ENCODE measurements around the gene INPP5A.

GRCh38 chr10:132689721-132690360 is 152.3 kb downstream of the INPP5A start:
- TF ChIP-seq EZH2 (IDR thresholded peaks at IDR 0.05; ENCODE audit: borderline replicate concordance, insufficient read depth, low read depth, low read length, poor library complexity, severe bottlenecking) = no peak
- TF ChIP-seq, protein P1, sequence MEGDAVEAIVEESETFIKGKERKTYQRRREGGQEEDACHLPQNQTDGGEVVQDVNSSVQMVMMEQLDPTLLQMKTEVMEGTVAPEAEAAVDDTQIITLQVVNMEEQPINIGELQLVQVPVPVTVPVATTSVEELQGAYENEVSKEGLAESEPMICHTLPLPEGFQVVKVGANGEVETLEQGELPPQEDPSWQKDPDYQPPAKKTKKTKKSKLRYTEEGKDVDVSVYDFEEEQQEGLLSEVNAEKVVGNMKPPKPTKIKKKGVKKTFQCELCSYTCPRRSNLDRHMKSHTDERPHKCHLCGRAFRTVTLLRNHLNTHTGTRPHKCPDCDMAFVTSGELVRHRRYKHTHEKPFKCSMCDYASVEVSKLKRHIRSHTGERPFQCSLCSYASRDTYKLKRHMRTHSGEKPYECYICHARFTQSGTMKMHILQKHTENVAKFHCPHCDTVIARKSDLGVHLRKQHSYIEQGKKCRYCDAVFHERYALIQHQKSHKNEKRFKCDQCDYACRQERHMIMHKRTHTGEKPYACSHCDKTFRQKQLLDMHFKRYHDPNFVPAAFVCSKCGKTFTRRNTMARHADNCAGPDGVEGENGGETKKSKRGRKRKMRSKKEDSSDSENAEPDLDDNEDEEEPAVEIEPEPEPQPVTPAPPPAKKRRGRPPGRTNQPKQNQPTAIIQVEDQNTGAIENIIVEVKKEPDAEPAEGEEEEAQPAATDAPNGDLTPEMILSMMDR (IDR thresholded peaks at IDR 0.05) = no peak
